Measurements from ENCODE around the gene ANP32B.
A peak's percentile ranks its signal among the peaks of the same experiment; 100 is the strongest.

Gene ANP32B

DNA sequence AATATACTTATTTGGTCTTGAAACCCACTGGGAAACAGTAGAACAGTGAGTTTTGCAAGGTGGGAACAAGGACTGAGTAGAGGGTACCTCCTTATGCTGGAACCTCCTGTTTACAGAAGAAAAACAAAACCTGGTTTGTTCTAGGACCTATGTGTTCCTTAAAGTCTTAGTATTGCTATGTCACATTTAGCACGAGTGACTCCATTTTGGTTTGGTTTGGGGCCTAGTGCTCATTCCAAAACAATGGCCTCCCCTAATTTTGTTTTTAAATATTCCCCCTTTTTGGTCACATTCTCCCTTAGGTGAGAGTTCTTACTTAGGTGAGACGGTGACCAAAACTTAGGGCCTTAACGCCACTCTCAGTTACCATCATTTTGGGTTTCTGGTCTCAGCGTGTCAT is 67.2 kb downstream of the ANP32B start:
- no peaks in the 10 kb centered on the region for H3K27me3 ChIP-seq (ENCODE audit: control insufficient read depth, insufficient read depth, low read length)
- no peak overlapping the region for H2AFZ ChIP-seq
- H3K9me3 ChIP-seq (ENCODE audit: control insufficient read depth, low read length), result no peaks in the 10 kb centered on the region
- H3K27ac ChIP-seq, result no peak overlapping the region
- H3K4me1 ChIP-seq, result no peaks in the 10 kb centered on the region
- TF ChIP-seq, protein P1, sequence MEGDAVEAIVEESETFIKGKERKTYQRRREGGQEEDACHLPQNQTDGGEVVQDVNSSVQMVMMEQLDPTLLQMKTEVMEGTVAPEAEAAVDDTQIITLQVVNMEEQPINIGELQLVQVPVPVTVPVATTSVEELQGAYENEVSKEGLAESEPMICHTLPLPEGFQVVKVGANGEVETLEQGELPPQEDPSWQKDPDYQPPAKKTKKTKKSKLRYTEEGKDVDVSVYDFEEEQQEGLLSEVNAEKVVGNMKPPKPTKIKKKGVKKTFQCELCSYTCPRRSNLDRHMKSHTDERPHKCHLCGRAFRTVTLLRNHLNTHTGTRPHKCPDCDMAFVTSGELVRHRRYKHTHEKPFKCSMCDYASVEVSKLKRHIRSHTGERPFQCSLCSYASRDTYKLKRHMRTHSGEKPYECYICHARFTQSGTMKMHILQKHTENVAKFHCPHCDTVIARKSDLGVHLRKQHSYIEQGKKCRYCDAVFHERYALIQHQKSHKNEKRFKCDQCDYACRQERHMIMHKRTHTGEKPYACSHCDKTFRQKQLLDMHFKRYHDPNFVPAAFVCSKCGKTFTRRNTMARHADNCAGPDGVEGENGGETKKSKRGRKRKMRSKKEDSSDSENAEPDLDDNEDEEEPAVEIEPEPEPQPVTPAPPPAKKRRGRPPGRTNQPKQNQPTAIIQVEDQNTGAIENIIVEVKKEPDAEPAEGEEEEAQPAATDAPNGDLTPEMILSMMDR (IDR thresholded peaks at IDR 0.05), result no peak
- H3K36me3 ChIP-seq (ENCODE audit: control insufficient read depth, insufficient read depth, low read length), result no peaks in the 10 kb centered on the region
- no peaks in the 10 kb centered on the region for H3K79me2 ChIP-seq
- no peak overlapping the region for H3K4me3 ChIP-seq (ENCODE audit: low read depth, low read length)
- no peak overlapping the region for H3K9ac ChIP-seq
- no peak overlapping the region for H3K4me2 ChIP-seq (ENCODE audit: low read length)

DNA sequence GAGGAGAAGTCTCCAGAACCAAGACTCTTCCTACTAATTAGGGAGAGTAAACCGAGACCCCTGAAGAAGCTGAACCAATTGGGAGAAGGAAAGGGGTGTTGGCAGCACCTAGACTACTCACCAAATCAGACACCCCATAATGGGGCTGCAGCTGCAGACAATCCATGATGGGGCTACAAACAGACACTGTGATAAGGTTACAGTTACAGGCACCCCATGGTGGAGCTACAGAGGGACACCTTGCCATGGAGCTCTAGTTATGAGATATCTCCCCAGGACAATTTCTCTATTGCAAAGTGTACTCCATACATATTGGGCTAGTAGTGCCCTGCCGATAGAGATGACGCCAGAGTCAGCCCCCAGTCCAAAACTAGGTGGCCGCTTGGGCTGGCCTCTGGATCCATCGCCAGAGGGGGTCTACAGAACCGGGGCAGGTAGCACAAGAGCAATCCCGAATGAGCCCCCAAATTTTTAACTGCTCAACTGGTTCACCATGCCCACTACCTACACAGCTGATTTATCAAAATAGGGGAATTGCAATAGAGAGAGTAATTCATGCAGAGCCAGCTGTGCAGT is 71.3 kb downstream of the ANP32B start:
- Histone ChIP-seq H2AFZ (no peak overlapping the region), H3K4me1 (no peaks in the 10 kb centered on the region), H3K27ac (no peak overlapping the region), H3K4me2 (ENCODE audit: low read length) (no peak overlapping the region), H3K9me3 (ENCODE audit: control insufficient read depth, low read length) (no peaks in the 10 kb centered on the region), H3K9ac (no peak overlapping the region), H3K36me3 (ENCODE audit: control insufficient read depth, insufficient read depth, low read length) (no peaks in the 10 kb centered on the region), H3K27me3 (ENCODE audit: control insufficient read depth, insufficient read depth, low read length) (no peaks in the 10 kb centered on the region), H3K79me2 (no peaks in the 10 kb centered on the region), H3K4me3 (ENCODE audit: low read depth, low read length) (no peak overlapping the region)
- TF ChIP-seq, protein P1 (IDR thresholded peaks at IDR 0.05), result no peak

DNA sequence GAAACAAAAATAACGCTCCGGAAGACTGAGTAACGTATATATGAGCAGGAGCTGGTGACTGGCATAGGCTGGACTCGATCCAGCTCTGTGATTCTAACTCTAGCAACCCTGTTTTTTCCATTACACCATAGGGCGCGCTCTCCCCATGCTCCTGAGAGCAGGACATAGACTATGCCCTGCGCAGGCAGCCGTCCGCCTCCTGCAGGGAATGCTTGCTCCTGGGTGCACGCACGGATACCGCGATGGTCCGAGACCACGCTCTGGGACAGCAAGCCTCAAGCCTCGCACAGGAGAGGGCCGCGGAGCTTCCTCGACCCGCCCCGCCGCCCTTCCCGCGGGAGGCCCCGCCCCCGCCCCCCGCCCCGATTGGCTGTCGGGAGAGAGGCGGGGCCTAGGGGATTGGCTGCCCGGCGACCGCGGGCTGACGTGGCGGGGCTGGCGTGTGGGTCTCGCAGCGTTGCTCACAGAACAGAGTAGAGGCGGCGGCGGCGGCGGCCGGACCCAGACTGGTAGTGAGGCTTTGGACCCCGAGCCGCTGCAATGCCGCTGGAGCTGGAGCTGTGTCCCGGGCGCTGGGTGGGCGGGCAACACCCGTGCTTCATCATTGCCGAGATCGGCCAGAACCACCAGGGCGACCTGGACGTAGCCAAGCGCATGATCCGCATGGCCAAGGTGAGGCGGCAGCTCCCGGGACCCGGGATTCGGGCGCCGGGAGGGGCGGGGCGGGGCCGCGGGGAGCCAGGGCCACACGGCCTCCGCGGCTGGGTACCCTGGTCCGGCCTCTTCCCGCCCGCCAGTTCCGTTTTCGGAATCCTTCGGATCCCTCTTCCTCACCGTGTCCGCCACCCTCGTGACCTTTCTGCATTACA is 73.4 kb downstream of the ANP32B start, which contains the start of gene NANS:
Gene NANS, plus strand, starts transcription at position 464 of the 869 bp plus-strand sequence. Its CDS starts 77 bp downstream, at position 541.
- Histone ChIP-seq H3K4me3 (ENCODE audit: low read depth, low read length) (peak within 1 kb of the TSS; percentile 57), H3K36me3 (ENCODE audit: control insufficient read depth, insufficient read depth, low read length) (no peaks in the 10 kb centered on the region), H3K9ac (no peak within 1 kb of the TSS), H3K4me2 (ENCODE audit: low read length) (peak within 1 kb of the TSS; percentile 68), H3K4me1 (no peaks in the 10 kb centered on the region), H3K9me3 (ENCODE audit: control insufficient read depth, low read length) (no peaks in the 10 kb centered on the region), H3K27ac (peak within 1 kb of the TSS; percentile 68), H3K79me2 (no peaks in the 10 kb centered on the region), H3K27me3 (ENCODE audit: control insufficient read depth, insufficient read depth, low read length) (no peaks in the 10 kb centered on the region), H2AFZ (peak within 1 kb of the TSS; percentile 86)
- TF ChIP-seq, protein P1 (IDR thresholded peaks at IDR 0.05), result no peak

DNA sequence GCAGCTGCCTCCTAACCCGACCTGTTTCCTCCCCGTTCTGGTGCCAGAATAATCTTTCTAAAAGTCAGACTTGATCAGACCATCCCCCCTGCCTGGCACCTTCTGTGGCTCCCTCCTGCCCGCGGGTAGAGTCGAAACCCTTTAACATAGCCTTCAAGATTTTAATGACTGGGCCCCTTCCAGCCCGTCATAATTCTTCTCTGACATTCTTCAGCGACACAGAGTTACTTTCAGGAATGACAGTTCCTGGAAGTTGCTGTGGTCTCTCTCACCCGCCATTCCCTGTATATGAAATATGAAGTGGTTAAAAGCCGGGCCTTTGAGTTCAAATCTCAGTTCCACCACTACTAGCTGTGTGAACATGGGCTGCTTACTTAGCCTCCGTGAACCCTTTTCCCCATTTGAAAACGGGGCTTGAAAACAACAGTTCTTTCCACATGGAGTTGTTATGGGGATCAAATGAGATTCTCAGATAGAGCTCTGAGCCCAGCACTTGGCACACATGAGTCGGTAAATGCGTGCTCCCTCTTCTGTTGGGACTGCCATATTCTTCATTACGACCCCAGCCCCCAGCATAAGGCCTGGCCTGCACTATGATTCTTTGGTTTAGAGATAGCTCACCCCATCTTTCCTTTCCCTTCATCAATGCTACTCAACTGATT is 74.1 kb downstream of the ANP32B start:
- Histone ChIP-seq H3K4me3 (ENCODE audit: low read depth, low read length) (peak overlapping the region; percentile 57), H3K27ac (peak overlapping the region; percentile 68), H3K4me2 (ENCODE audit: low read length) (peak overlapping the region; percentile 68), H3K36me3 (ENCODE audit: control insufficient read depth, insufficient read depth, low read length) (no peaks in the 10 kb centered on the region), H3K27me3 (ENCODE audit: control insufficient read depth, insufficient read depth, low read length) (no peaks in the 10 kb centered on the region), H3K9me3 (ENCODE audit: control insufficient read depth, low read length) (no peaks in the 10 kb centered on the region), H2AFZ (peak overlapping the region; percentile 76), H3K79me2 (no peaks in the 10 kb centered on the region), H3K4me1 (no peaks in the 10 kb centered on the region), H3K9ac (no peak overlapping the region)
- TF ChIP-seq, protein P1 (IDR thresholded peaks at IDR 0.05), result no peak

Measured in parathyroid adenoma (tissue), 2 donors.